SU-DHL-6 (cell line): ENCODE data around the gene TGFBR3L.
A peak's percentile ranks its signal among the peaks of the same experiment; 100 is the strongest.

Experiments
- H2AFZ ChIP-seq: fragments of 200-600 bp; sonication (generic); 2 replicates; pipeline ENCODE4 v1.6.1; 2014; ENCODE audit warnings: low read depth, mild to moderate bottlenecking, moderate library complexity, mixed read lengths, antibody characterized with exemption, low read length; ENCODE audit not compliant: severe bottlenecking
- H3F3A ChIP-seq: fragments of 200-600 bp; shearing (Covaris generic); 2 replicates; pipeline ENCODE4 v1.6.0; 2016; ENCODE audit warnings: antibody characterized with exemption, mild to moderate bottlenecking; ENCODE audit not compliant: insufficient read depth
- H3K27ac ChIP-seq: fragments of 200-600 bp; sonication (generic); 2 replicates; pipeline ENCODE4 v1.5.1; 2016; ENCODE audit warnings: low read depth, mild to moderate bottlenecking, low read length, moderate library complexity, mixed read lengths
- H3K27me3 ChIP-seq: fragments of 200-600 bp; sonication (generic), shearing (Covaris generic); 2 replicates; pipeline ENCODE4 v1.6.0; 2014; ENCODE audit warnings: mild to moderate bottlenecking, low read length
- H3K36me3 ChIP-seq: fragments of 200-600 bp; sonication (generic); 2 replicates; pipeline ENCODE4 v1.6.1; 2014; ENCODE audit warnings: mild to moderate bottlenecking, low read length, mixed read lengths
- H3K4me2 ChIP-seq: fragments of 300-600, 200-600 bp; shearing (Covaris generic), sonication (generic); 2 replicates; pipeline ENCODE4 v1.6.0; 2014; ENCODE audit warnings: low read length, low read depth, mild to moderate bottlenecking; ENCODE audit not compliant: poor library complexity, severe bottlenecking
- H3K4me3 ChIP-seq: fragments of 200-600 bp; sonication (generic); 2 replicates; pipeline ENCODE4 v1.5.1; 2014; ENCODE audit warnings: antibody characterized with exemption, low read length, mild to moderate bottlenecking, mixed read lengths; ENCODE audit not compliant: insufficient read depth, poor library complexity, severe bottlenecking
- H3K79me2 ChIP-seq: fragments of 200-600 bp; sonication (generic); 2 replicates; pipeline ENCODE4 v1.6.1; 2014; ENCODE audit warnings: mild to moderate bottlenecking, low read length, moderate library complexity; ENCODE audit not compliant: insufficient read depth
- H3K9ac ChIP-seq: fragments of 200-600 bp; sonication (generic); 2 replicates; pipeline ENCODE4 v1.7.0; 2014; ENCODE audit warnings: mild to moderate bottlenecking, low read length
- H3K9me2 ChIP-seq: fragments of 200-600 bp; sonication (generic); replicated peaks from 2 replicates; pipeline ENCODE4 v1.6.1; 2014; ENCODE audit warnings: low read length; ENCODE audit not compliant: insufficient read depth
- H3K9me3 ChIP-seq: fragments of 200-600 bp; sonication (generic); 2 replicates; pipeline ENCODE4 v1.6.1; 2014; ENCODE audit warnings: low read length, mixed read lengths; ENCODE audit not compliant: insufficient read depth
- H4K20me1 ChIP-seq: fragments of 200-600 bp; sonication (generic); 2 replicates; pipeline ENCODE4 v1.6.1; 2014; ENCODE audit warnings: low read depth, mild to moderate bottlenecking, antibody characterized with exemption, low read length, moderate library complexity, mixed read lengths
- CTCF ChIP-seq: fragments of 200-600 bp; sonication (generic); IDR thresholded peaks from one replicate; pipeline ENCODE4 v1.5.1; 2017; ENCODE audit warnings: antibody characterized with exemption, mild to moderate bottlenecking, low read length, moderate library complexity; ENCODE audit not compliant: insufficient read depth, poor library complexity, severe bottlenecking
- EZH2phosphoT487 ChIP-seq: fragments of 200-600 bp; sonication (generic), shearing (Covaris generic); conservative IDR thresholded peaks from 2 replicates; pipeline ENCODE4 v1.6.1; 2018; ENCODE audit warnings: mild to moderate bottlenecking, antibody characterized with exemption, low read length, moderate library complexity, mixed read lengths

Gene TGFBR3L

DNA sequence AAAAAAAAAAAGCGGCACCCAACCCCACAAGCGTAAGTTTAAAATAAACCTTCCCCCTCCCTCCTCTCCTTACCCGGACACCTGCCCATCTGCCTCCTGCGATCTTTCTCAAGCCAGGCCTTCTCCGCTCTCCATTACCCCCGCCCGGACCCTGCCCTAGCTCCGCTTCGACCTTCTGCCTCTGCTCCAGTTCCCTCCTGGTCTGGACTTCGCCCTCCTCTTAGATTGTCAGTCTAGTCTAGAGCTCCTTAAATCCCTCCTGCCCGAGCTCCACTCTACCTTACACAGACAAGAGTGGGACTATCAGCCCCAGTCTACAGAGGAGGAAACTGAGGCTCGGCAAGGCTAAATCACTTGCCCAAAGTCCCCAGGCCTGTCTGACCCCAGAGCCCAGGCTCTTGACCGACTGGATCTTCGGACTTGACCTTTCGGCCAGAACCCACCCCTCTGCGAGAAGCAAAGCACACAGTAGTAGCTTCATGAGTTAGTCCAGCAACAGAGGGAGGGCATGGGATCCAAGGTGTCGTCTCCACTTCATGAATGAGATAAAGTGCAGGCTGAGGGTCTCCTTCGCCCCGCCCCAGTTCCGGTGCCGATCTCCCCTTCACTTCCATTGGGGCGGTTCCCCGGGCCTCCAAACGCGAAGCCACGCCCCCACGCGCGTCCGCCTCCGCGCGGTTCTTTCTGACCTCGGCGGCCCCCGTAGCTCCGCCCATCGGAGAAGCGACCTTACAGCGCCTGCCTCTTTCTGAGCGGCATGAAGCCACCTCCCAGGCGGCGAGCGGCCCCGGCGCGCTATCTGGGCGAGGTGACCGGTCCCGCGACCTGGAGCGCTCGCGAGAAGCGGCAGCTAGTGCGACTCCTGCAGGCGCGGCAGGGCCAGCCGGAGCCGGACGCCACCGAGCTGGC lies 5.2 kb downstream of the TGFBR3L start, which contains the start of gene SNAPC2:
Gene SNAPC2, plus strand, starts transcription at position 729 of the 909 bp plus-strand sequence. Its CDS starts 29 bp downstream, at position 758.
- Histone ChIP-seq H3K79me2 (no peaks in the 10 kb centered on the region), H2AFZ (peak within 1 kb of the TSS; percentile 55), H3K4me2 (peak within 1 kb of the TSS; percentile 82), H3K4me3 (peak within 1 kb of the TSS; percentile 77), H3K27me3 (no peaks in the 10 kb centered on the region), H4K20me1 (no peaks in the 10 kb centered on the region), H3K36me3 (no peaks in the 10 kb centered on the region), H3F3A (no peaks in the 10 kb centered on the region), H3K9me3 (no peaks in the 10 kb centered on the region), H3K9me2 (no peaks in the 10 kb centered on the region), H3K9ac (peak within 1 kb of the TSS; percentile 63), H3K27ac (peak within 1 kb of the TSS; percentile 59)
- TF ChIP-seq EZH2phosphoT487 (no peak), CTCF (no peak)

- H4K20me1 ChIP-seq = no peaks in the 10 kb centered on the region
- H3K9me3 ChIP-seq = no peaks in the 10 kb centered on the region
- H3K4me3 ChIP-seq = peak overlapping the region; percentile 77
- peak overlapping the region; percentile 63 for H3K9ac ChIP-seq
- no peaks in the 10 kb centered on the region for H3K27me3 ChIP-seq
- peak overlapping the region; percentile 82 for H3K4me2 ChIP-seq
- H2AFZ ChIP-seq = peak overlapping the region; percentile 55
- TF ChIP-seq EZH2phosphoT487 (no peak), CTCF (no peak)
- no peaks in the 10 kb centered on the region for H3K36me3 ChIP-seq
- no peaks in the 10 kb centered on the region for H3K79me2 ChIP-seq
- H3K9me2 ChIP-seq = no peaks in the 10 kb centered on the region
- peak overlapping the region; percentile 59 for H3K27ac ChIP-seq
- H3F3A ChIP-seq = no peaks in the 10 kb centered on the region
These were observed 6.1 kb downstream of the TGFBR3L start for GRCh38 chr19:7920519-7921301.

GRCh38 chr19:7921302-7921966 lies 6.8 kb downstream of the TGFBR3L start:
- H3K9me2 ChIP-seq = no peaks in the 10 kb centered on the region
- no peaks in the 10 kb centered on the region for H4K20me1 ChIP-seq
- H3K9ac ChIP-seq = peak overlapping the region; percentile 63
- H3K27me3 ChIP-seq = no peaks in the 10 kb centered on the region
- H3K36me3 ChIP-seq = no peaks in the 10 kb centered on the region
- peak overlapping the region; percentile 32; the same call in 1 of the 2 replicates for H3K27ac ChIP-seq
- TF ChIP-seq EZH2phosphoT487 (no peak), CTCF (no peak)
- H2AFZ ChIP-seq = no peak overlapping the region
- no peaks in the 10 kb centered on the region for H3K9me3 ChIP-seq
- no peaks in the 10 kb centered on the region for H3K79me2 ChIP-seq
- H3F3A ChIP-seq = no peaks in the 10 kb centered on the region
- H3K4me2 ChIP-seq = peak overlapping the region; percentile 82
- H3K4me3 ChIP-seq = peak overlapping the region; percentile 65
